ENCODE data around the gene XIRP1.

XIRP1 gene

GRCh38 chr3:39158148-39158715 is 34.2 kb downstream of the XIRP1 start:
- DNase-seq: no peak

- DNase-seq: no peak
These were observed 35.0 kb downstream of the XIRP1 start for GRCh38 chr3:39157359-39157758.

GRCh38 chr3:39156421-39156820 is 36.0 kb downstream of the XIRP1 start:
- no peak for DNase-seq

- no peak for DNase-seq
These were observed 37.9 kb downstream of the XIRP1 start for GRCh38 chr3:39154280-39155021.

GRCh38 chr3:39153977-39154279 is 38.5 kb downstream of the XIRP1 start:
- no peak for DNase-seq

GRCh38 chr3:39150803-39151631 is 41.4 kb downstream of the XIRP1 start:
- peak; percentile 84 for DNase-seq

GRCh38 chr3:39150148-39150802 is 42.1 kb downstream of the XIRP1 start:
- DNase-seq: peak; percentile 39

GRCh38 chr3:39149498-39150147 is 42.8 kb downstream of the XIRP1 start:
- DNase-seq: no peak

GRCh38 chr3:39149059-39149455 is 43.3 kb downstream of the XIRP1 start:
- DNase-seq: no peak

- DNase-seq: peak; percentile 37
These were observed 43.8 kb downstream of the XIRP1 start for GRCh38 chr3:39148435-39149058.

- peak; percentile 59 for DNase-seq
These were observed 44.5 kb downstream of the XIRP1 start for GRCh38 chr3:39147711-39148434.

GRCh38 chr3:39146611-39147591 is 45.5 kb downstream of the XIRP1 start:
- DNase-seq: no peak

- DNase-seq: no peak
These were observed 46.3 kb downstream of the XIRP1 start for GRCh38 chr3:39146083-39146501.

- no peak for DNase-seq
These were observed 47.5 kb downstream of the XIRP1 start for GRCh38 chr3:39144748-39145380.

- no peak for DNase-seq
These were observed 48.2 kb downstream of the XIRP1 start for GRCh38 chr3:39144095-39144747.

- no peak for DNase-seq
These were observed 49.1 kb downstream of the XIRP1 start for GRCh38 chr3:39143051-39143885.

- no peak for DNase-seq
These were observed 50.3 kb downstream of the XIRP1 start for GRCh38 chr3:39142067-39142466.

Data from RPMI8226 (cell line).